ENCODE data around the gene AUTS2.

AUTS2 gene

GRCh38 chr7:70031245-70031644 lies 433.0 kb downstream of the AUTS2 start:
- H3K4me3 ChIP-seq (ENCODE audit: low read depth, low read length) = no peak overlapping the region
- TF ChIP-seq, protein P1, sequence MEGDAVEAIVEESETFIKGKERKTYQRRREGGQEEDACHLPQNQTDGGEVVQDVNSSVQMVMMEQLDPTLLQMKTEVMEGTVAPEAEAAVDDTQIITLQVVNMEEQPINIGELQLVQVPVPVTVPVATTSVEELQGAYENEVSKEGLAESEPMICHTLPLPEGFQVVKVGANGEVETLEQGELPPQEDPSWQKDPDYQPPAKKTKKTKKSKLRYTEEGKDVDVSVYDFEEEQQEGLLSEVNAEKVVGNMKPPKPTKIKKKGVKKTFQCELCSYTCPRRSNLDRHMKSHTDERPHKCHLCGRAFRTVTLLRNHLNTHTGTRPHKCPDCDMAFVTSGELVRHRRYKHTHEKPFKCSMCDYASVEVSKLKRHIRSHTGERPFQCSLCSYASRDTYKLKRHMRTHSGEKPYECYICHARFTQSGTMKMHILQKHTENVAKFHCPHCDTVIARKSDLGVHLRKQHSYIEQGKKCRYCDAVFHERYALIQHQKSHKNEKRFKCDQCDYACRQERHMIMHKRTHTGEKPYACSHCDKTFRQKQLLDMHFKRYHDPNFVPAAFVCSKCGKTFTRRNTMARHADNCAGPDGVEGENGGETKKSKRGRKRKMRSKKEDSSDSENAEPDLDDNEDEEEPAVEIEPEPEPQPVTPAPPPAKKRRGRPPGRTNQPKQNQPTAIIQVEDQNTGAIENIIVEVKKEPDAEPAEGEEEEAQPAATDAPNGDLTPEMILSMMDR (IDR thresholded peaks at IDR 0.05; ENCODE audit: borderline replicate concordance, insufficient read depth, low read depth, low read length) = no peak

DNA sequence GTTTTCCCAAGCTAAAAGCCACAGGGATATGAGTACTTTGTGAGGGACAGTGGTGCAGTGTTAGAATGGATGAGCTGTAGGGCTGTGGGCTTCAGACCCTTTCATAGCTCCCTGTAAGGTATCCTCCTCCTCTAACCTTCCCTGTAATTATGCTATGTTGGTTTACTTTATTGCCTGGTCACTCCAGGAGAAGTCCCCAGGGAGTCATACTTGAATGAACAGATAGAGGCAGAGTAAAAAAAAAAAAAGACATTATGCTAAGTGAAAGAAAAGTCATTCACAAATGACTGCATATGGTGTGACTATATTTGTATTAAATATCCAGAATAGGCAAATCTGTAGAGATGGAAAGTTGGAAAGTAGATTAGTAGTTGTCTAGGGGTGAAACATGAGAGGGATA lies 434.4 kb downstream of the AUTS2 start:
- H3K4me3 ChIP-seq (ENCODE audit: low read depth, low read length) = no peak overlapping the region

GRCh38 chr7:70033226-70033625 lies 435.0 kb downstream of the AUTS2 start:
- no peak overlapping the region for H3K4me3 ChIP-seq (ENCODE audit: low read depth, low read length)
- TF ChIP-seq, protein P1 (IDR thresholded peaks at IDR 0.05; ENCODE audit: borderline replicate concordance, insufficient read depth, low read depth, low read length) = no peak

More for the DNA sequence above, 434.4 kb downstream of the AUTS2 start:
- TF ChIP-seq, protein P1 (IDR thresholded peaks at IDR 0.05; ENCODE audit: borderline replicate concordance, insufficient read depth, low read depth, low read length) = no peak

DNA sequence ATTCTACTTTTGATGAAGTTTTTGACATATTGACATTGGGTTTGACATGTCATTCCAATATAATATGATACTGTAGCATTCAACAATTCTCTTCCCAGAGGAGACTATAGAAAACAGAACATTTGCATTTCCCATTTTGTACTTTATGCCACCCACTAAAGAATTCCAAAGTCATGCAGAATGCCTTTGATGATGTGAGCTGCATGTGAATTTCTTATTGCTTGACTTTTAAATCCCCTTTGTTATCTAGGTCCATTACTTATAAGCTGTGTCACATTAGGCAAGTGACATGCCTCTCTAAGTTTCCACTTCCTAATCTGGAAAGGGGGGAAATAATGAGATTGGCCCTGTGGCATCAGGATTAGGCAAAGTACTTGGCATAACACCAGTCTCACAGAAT lies 436.7 kb downstream of the AUTS2 start:
- no peak overlapping the region for H3K4me3 ChIP-seq (ENCODE audit: low read depth, low read length)
- TF ChIP-seq, protein P1 (IDR thresholded peaks at IDR 0.05; ENCODE audit: borderline replicate concordance, insufficient read depth, low read depth, low read length) = no peak

DNA sequence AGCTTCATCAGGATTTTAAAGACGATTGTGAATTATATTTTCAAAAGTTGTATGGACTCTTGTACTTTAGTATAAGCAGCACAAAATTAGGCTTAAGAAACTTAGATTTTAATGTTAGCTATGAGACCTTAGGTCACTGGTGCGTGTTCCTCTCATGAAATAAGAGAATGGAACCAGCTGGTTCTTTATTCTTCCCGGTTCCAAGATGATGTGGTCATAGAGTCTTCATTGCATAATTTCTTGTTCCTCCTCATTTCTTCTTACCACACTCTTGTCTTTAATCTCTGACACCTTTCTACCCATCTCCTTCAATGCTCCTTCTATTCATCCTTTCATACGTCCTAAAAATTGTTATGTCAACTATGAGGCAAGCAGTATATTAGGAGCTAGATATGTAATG lies 437.2 kb downstream of the AUTS2 start:
- TF ChIP-seq, protein P1 (IDR thresholded peaks at IDR 0.05; ENCODE audit: borderline replicate concordance, insufficient read depth, low read depth, low read length) = no peak

GRCh38 chr7:70035955-70036354 lies 437.7 kb downstream of the AUTS2 start:
- TF ChIP-seq, protein P1 (IDR thresholded peaks at IDR 0.05; ENCODE audit: borderline replicate concordance, insufficient read depth, low read depth, low read length) = no peak
- H3K4me3 ChIP-seq (ENCODE audit: low read depth, low read length) = no peak overlapping the region

More for the DNA sequence above, 437.2 kb downstream of the AUTS2 start:
- no peak overlapping the region for H3K4me3 ChIP-seq (ENCODE audit: low read depth, low read length)

DNA sequence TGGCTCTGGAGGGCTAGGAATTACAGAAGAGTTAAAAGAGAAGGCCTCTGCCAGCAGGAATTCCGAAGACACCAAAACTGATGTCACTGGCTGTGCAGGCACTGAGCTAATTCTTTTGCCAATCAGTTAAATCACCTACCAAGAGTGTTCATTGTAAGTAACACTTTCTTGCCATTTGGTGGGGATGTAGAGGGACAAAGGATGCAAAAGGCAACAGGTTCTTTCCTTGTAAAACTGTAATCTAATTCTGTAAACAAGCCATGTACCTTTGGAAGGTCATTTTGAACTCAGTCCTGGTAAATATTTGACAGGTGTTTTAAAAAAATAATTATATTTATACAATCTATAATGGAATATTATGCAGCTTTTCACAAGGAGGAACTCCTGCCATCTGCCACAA lies 438.4 kb downstream of the AUTS2 start:
- TF ChIP-seq, protein P1 (IDR thresholded peaks at IDR 0.05; ENCODE audit: borderline replicate concordance, insufficient read depth, low read depth, low read length) = no peak
- H3K4me3 ChIP-seq (ENCODE audit: low read depth, low read length) = no peak overlapping the region

Data from GM12875 (cell line).